Activated effector memory CD4-positive, alpha-beta T cell treated with Interleukin-2 at 50 U/mL for 16 hours (primary cell): ENCODE measurements around the gene ENTPD1.

Experiments used
- DNase-seq: peaks from one replicate; pipeline ENCODE4 v3.0.0-alpha.2; 2020

ENTPD1 gene

GRCh38 chr10:95833042-95833610, 77.2 kb downstream of the ENTPD1 start:
- DNase-seq, result no peak

- DNase-seq, result no peak
These were observed 78.4 kb downstream of the ENTPD1 start for GRCh38 chr10:95834406-95834805.

- no peak for DNase-seq
These were observed 79.3 kb downstream of the ENTPD1 start for GRCh38 chr10:95835149-95835860.

GRCh38 chr10:95835911-95836310, 79.9 kb downstream of the ENTPD1 start:
- DNase-seq, result no peak

- DNase-seq, result no peak
These were observed 80.8 kb downstream of the ENTPD1 start for GRCh38 chr10:95836610-95837355.

GRCh38 chr10:95837356-95837776, 81.4 kb downstream of the ENTPD1 start:
- DNase-seq, result no peak

GRCh38 chr10:95837783-95838182, 81.8 kb downstream of the ENTPD1 start:
- no peak for DNase-seq

GRCh38 chr10:95840121-95840520, 84.2 kb downstream of the ENTPD1 start:
- no peak for DNase-seq

GRCh38 chr10:95840681-95841080, 84.7 kb downstream of the ENTPD1 start:
- DNase-seq, result no peak

GRCh38 chr10:95841661-95842498, 85.9 kb downstream of the ENTPD1 start:
- DNase-seq, result no peak

GRCh38 chr10:95845411-95845810, 89.4 kb downstream of the ENTPD1 start:
- no peak for DNase-seq

- DNase-seq, result no peak
These were observed 91.0 kb downstream of the ENTPD1 start for GRCh38 chr10:95847007-95847406.

GRCh38 chr10:95848841-95849240, 92.9 kb downstream of the ENTPD1 start:
- no peak for DNase-seq

- DNase-seq, result no peak
These were observed 94.8 kb downstream of the ENTPD1 start for GRCh38 chr10:95850791-95851190.

- no peak for DNase-seq
These were observed 104.4 kb downstream of the ENTPD1 start for GRCh38 chr10:95860166-95860940.

GRCh38 chr10:95861386-95861785, 105.4 kb downstream of the ENTPD1 start:
- DNase-seq, result no peak

GRCh38 chr10:95864906-95865813, 109.2 kb downstream of the ENTPD1 start:
- DNase-seq, result no peak

GRCh38 chr10:95865814-95866466, 110.0 kb downstream of the ENTPD1 start:
- no peak for DNase-seq

GRCh38 chr10:95866467-95866842, 110.5 kb downstream of the ENTPD1 start:
- DNase-seq, result no peak

- DNase-seq, result no peak
These were observed 111.9 kb downstream of the ENTPD1 start for GRCh38 chr10:95867866-95868265.
